Lower lobe of right lung (tissue), 2 donors: ENCODE data around the gene TNFRSF11A. TPM values are rescaled to one million over a fixed set of nuclear protein-coding genes. Genes with fewer than 3 reads are reported as not detected.

Experiments
- ATAC-seq, 2 donors: fragments of 200-7000 bp; cut with Tn5 transposase; one replicate each; pipeline ENCODE4 v1.9.1; 2020 to 2022; ENCODE audit warnings: mild to moderate bottlenecking in 2 of 2, moderate library complexity in 2 of 2
- DNase-seq: peaks from one replicate; pipeline ENCODE4 v3.0.0-alpha.2; 2020
- H3K27ac ChIP-seq: fragments of 200-600 bp; one replicate; pipeline ENCODE4 v1.8.0; 2022
- H3K27me3 ChIP-seq: fragments of 200-600 bp; one replicate; pipeline ENCODE4 v1.8.0; 2022; ENCODE audit warnings: low read depth
- H3K36me3 ChIP-seq: fragments of 200-600 bp; one replicate; pipeline ENCODE4 v1.8.0; 2022; ENCODE audit warnings: mild to moderate bottlenecking
- H3K4me1 ChIP-seq: fragments of 200-600 bp; one replicate; pipeline ENCODE4 v1.8.0; 2022
- H3K4me3 ChIP-seq: fragments of 200-600 bp; one replicate; pipeline ENCODE4 v1.8.0; 2022; ENCODE audit warnings: mild to moderate bottlenecking
- H3K9me3 ChIP-seq: fragments of 200-600 bp; one replicate; pipeline ENCODE4 v1.8.0; 2022
- intact Hi-C: fragments of 100-400 bp; cut with DNase I; formaldehyde crosslinking; loops from one replicate; pipeline ENCODE4 v1.11.0; 2022
- total RNA-seq: library from RNA; stranded (reverse); fragmentation: NEBNext Ultra II Directional; extraction: Animal tissue kit (Norgen Biotek cat#: 25700); gene quantifications from one replicate; pipeline ENCODE4 v1.2.1, GENCODE V29; 2021
- TF ChIP-seq, protein P1 (sequence below): fragments of 200-600 bp; IDR thresholded peaks from one replicate; pipeline ENCODE4 v1.8.0; 2022; ENCODE audit warnings: antibody characterized with exemption, mild to moderate bottlenecking
- donor health status: DM: no; HTN: yes; CAD: no; lungs with severe emphysema.

Gene TNFRSF11A
- total RNA-seq, 1 donor from 2014 or later: 3.9 TPM

DNA sequence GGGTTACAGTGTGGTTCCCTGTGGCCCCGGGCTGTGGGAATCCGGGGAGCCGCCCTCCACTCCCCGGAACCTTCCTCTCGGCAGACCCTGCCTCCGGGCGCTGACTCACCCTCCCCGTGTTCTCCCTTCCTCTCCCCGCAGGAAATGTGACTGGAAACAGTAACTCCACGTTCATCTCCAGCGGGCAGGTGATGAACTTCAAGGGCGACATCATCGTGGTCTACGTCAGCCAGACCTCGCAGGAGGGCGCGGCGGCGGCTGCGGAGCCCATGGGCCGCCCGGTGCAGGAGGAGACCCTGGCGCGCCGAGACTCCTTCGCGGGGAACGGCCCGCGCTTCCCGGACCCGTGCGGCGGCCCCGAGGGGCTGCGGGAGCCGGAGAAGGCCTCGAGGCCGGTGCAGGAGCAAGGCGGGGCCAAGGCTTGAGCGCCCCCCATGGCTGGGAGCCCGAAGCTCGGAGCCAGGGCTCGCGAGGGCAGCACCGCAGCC is 59.5 kb downstream of the TNFRSF11A start:
- no peaks in the 10 kb centered on the region for H3K36me3 ChIP-seq
- ATAC-seq: peak; percentile 9 to 28
- no peaks in the 10 kb centered on the region for H3K9me3 ChIP-seq
- H3K27me3 ChIP-seq: peaks cover 7% of the 10 kb centered on the region
- H3K4me3 ChIP-seq: peak overlapping the region; percentile 28
- DNase-seq: no peak
- no peak overlapping the region for H3K27ac ChIP-seq
- TF ChIP-seq, protein P1, sequence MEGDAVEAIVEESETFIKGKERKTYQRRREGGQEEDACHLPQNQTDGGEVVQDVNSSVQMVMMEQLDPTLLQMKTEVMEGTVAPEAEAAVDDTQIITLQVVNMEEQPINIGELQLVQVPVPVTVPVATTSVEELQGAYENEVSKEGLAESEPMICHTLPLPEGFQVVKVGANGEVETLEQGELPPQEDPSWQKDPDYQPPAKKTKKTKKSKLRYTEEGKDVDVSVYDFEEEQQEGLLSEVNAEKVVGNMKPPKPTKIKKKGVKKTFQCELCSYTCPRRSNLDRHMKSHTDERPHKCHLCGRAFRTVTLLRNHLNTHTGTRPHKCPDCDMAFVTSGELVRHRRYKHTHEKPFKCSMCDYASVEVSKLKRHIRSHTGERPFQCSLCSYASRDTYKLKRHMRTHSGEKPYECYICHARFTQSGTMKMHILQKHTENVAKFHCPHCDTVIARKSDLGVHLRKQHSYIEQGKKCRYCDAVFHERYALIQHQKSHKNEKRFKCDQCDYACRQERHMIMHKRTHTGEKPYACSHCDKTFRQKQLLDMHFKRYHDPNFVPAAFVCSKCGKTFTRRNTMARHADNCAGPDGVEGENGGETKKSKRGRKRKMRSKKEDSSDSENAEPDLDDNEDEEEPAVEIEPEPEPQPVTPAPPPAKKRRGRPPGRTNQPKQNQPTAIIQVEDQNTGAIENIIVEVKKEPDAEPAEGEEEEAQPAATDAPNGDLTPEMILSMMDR: no peak
- H3K4me1 ChIP-seq: no peaks in the 10 kb centered on the region
- intact Hi-C loops: no loop called here

DNA sequence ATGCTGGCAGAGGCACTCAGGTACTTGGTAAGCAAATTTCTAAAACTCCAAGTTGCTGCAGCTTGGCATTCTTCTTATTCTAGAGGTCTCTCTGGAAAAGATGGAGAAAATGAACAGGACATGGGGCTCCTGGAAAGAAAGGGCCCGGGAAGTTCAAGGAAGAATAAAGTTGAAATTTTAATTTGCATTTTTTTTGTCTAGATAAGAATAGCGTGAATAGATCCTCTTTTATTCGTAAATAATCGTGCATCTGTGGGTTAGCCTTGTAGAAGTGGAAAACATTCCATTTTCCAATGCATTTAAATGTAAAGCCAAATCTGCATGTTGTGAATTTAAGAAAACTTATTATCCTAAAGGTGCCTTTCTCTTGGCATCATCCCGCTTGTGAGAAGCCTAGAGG is 61.0 kb downstream of the TNFRSF11A start:
- no peak for ATAC-seq
- TF ChIP-seq, protein P1: no peak
- intact Hi-C loops: no loop called here

DNA sequence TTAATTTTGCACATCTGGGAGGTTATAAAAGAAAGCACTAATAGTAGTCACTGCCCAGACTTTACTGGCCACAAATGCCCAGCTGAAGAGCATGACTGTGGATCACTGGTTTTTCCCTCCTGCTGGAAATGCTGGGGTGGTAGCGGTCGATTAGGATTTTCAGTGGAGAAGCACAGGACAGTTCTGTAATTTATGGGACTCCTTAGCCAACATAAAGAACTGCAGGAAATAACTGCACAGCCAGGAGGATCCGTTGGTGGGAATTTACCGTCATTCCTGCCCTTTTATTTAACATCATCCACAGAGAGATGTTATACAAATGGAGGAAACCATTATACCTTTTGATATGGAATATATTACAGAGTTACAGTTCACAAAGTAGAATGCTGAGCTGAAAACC is 61.5 kb downstream of the TNFRSF11A start:
- Histone ChIP-seq H3K27ac (no peak overlapping the region), H3K4me3 (no peak overlapping the region), H3K27me3 (peaks cover 7% of the 10 kb centered on the region), H3K36me3 (no peaks in the 10 kb centered on the region), H3K9me3 (no peaks in the 10 kb centered on the region), H3K4me1 (no peaks in the 10 kb centered on the region)
- ATAC-seq (no peak), DNase-seq (no peak)
- intact Hi-C loops: no loop called here
- TF ChIP-seq, protein P1: no peak

More for the DNA sequence above, 61.0 kb downstream of the TNFRSF11A start:
- DNase-seq: no peak
- H3K36me3 ChIP-seq: no peaks in the 10 kb centered on the region
- peaks cover 7% of the 10 kb centered on the region for H3K27me3 ChIP-seq
- no peak overlapping the region for H3K4me3 ChIP-seq
- no peaks in the 10 kb centered on the region for H3K9me3 ChIP-seq
- no peak overlapping the region for H3K27ac ChIP-seq
- no peaks in the 10 kb centered on the region for H3K4me1 ChIP-seq

DNA sequence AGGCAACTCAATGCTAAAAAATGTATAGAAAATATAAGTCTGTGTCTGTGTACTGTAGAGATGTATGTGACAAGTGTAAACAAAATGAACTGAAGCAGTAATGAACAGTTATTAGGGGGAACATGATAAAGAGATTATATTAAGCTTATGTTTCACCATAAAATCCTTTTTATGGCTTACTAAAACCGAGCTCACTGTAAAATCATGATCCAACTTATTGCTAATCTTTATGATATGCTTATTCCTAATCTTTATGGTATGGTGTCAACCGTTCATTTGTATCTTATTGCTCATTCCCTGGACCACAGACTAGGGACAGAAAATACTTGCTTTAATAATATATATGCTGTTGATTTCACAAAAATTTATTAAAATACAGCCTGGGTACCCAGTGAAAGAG is 62.1 kb downstream of the TNFRSF11A start:
- Histone ChIP-seq H3K4me1 (no peaks in the 10 kb centered on the region), H3K36me3 (no peaks in the 10 kb centered on the region), H3K27ac (no peak overlapping the region), H3K27me3 (peaks cover 7% of the 10 kb centered on the region), H3K9me3 (no peaks in the 10 kb centered on the region), H3K4me3 (no peak overlapping the region)
- TF ChIP-seq, protein P1: no peak
- DNase-seq (no peak), ATAC-seq (no peak)
- intact Hi-C loops: no loop called here

DNA sequence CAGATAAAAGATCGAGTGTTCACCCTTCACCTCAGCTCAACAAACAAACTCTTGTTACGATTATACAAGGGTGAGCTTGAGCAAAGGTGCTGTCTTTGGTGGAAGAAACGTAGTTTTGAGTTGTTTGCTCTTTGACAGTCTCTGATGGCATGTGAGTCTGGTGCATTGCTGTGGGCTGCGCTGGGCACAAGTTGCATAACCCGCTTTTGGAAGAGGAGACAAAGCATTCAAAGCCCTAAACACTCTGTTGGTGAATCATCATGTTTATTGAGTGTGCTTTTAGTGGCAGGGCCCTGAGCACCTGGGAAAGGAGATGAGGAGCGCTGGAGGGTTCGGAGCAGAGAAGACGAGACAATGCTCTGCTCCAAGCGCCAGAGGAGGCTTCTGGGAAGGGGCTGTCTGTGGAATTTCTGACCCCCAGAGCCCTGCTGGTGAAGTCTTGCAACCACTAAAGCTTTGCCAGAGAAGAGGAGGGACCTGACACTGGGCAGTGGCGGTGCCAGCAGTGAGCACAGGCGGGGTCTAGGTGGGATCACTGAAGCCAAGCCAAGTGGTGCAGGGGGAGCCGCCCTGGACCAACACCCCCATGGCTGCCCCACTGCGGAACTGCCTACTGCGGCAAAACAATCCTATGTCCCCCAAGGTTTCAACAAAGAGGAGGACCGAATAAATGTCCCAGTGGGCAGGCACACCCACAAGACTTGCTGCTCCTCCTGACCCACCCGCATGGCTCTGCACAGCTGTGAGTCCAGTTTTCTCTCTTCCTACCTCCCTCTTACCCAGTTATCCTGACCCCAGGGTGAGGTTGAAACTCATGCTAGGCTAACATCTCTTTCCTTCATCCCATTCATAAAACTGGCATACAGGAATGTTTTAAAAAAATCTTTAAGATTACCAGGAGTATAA is 64.0 kb downstream of the TNFRSF11A start:
- Histone ChIP-seq H3K4me1 (no peaks in the 10 kb centered on the region), H3K27ac (no peak overlapping the region), H3K27me3 (peaks cover 12% of the 10 kb centered on the region), H3K36me3 (no peaks in the 10 kb centered on the region), H3K9me3 (no peaks in the 10 kb centered on the region), H3K4me3 (no peak overlapping the region)
- TF ChIP-seq, protein P1: no peak
- intact Hi-C loops: no loop called here
- DNase-seq (no peak), ATAC-seq (no peak)
